GM19397 (cell line): Measurements from ENCODE around the gene AKAP4.

Source experiments
- ATAC-seq: cut with Tn5 transposase; IDR thresholded peaks from one replicate; pipeline ENCODE4 v1.9.1; 2021; ENCODE audit warnings: mild to moderate bottlenecking, moderate library complexity; ENCODE audit not compliant: unreplicated experiment

Gene AKAP4, protein sequence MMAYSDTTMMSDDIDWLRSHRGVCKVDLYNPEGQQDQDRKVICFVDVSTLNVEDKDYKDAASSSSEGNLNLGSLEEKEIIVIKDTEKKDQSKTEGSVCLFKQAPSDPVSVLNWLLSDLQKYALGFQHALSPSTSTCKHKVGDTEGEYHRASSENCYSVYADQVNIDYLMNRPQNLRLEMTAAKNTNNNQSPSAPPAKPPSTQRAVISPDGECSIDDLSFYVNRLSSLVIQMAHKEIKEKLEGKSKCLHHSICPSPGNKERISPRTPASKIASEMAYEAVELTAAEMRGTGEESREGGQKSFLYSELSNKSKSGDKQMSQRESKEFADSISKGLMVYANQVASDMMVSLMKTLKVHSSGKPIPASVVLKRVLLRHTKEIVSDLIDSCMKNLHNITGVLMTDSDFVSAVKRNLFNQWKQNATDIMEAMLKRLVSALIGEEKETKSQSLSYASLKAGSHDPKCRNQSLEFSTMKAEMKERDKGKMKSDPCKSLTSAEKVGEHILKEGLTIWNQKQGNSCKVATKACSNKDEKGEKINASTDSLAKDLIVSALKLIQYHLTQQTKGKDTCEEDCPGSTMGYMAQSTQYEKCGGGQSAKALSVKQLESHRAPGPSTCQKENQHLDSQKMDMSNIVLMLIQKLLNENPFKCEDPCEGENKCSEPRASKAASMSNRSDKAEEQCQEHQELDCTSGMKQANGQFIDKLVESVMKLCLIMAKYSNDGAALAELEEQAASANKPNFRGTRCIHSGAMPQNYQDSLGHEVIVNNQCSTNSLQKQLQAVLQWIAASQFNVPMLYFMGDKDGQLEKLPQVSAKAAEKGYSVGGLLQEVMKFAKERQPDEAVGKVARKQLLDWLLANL

DNA sequence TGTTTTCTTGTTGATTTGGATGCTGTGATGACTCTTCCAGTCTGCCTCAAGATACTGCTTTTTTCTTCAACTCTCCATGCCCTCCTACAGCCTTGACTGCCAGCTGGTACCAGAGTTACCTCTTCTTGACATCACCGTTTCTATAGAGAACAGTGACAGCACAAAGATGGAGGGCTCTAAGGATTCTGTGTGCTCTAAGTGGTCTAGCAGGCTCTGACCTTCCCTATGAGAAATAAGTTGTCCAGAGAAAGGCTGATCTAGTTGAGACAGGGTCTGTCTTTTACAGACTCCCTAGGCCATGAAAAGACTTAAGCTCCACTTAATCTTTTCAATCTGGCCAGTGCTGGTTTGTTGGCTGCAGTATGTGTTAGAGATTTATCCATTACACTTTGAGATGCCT lies at the start of gene AKAP4:
TSS of gene AKAP4 (minus strand) at position 101 of the 400 bp plus-strand sequence. CDS start 118 bp downstream, outside the sequence.
- ATAC-seq, result no peak

GRCh38 chrX:50211510-50211909 lies 10.7 kb upstream of the AKAP4 start:
- ATAC-seq, result no peak

GRCh38 chrX:50206753-50207152 lies 5.9 kb upstream of the AKAP4 start:
- ATAC-seq, result no peak

DNA sequence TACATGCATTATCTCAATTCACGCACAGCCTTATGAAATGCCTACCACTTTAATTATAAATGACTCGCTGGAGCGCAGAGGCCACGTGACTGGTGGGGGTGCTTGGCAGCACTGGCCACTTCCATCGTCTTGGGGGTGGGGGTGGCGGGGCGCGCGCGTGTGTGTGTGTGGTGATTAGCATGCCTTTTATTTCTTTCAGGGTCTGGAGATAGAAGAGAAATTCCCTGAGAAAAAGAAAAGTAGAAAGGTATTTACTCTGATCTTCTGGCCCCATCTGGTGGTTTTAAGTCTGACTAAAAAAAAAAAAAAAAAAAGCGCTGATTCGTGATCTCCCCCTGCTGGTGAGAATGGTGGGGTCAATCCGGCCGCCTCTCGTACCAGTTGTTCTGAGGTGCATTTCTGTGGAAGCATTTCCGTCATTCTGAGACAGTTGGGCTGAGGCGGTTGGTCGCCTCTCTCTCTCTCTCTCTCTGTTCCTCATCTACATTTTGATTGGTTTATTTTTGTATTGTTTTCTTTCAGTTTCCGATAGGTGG lies 3.6 kb upstream of the AKAP4 start, which contains the start of gene CCNB3:
TSS of gene CCNB3 (plus strand) at position 402 of the 536 bp plus-strand sequence. CDS start 80,399 bp downstream, outside the sequence.
- peak; percentile 93 for ATAC-seq

- ATAC-seq, result no peak
Measured at GRCh38 chrX:50202539-50202938, 1.7 kb upstream of the AKAP4 start.

DNA sequence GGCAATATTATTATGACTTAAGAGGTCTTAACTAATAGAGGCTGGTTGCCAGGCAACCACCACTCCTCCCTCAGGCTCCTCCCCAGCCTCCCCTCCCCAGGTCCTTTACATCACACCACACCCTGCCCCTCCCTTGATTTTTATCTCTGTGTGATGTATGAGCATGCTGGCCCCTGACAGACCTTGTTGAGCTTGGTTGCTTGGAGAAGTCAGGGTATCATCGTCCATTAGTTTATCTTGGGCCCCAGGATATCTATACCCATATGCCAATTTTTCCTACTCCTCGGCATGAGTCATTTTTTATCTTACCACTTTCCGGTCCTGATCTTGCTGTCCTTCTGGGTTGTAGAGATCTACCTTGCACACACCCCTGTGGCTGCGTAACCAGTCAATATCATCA lies 2.5 kb downstream of the AKAP4 start:
- ATAC-seq, result no peak

GRCh38 chrX:50188859-50189600 lies 11.8 kb downstream of the AKAP4 start:
- no peak for ATAC-seq

DNA sequence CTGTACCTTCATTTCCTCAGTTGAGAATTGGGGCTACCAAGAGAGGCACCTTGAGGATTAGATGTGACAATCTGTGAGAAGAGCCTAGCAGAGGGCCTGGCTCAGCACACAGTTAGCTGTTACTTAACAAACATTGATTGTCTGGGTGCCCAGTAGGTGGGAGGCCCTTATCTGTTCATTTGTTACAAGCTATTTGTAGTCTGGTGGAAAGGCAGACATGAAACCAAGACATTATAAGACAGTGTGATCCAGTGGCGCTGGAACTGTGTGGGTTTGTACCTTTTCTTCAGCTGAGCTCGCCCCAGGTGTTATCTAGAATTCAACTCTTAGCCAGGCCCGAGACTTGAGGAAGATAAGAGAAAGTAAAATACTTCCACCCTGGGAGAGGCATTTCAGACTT lies 16.9 kb downstream of the AKAP4 start:
- no peak for ATAC-seq

DNA sequence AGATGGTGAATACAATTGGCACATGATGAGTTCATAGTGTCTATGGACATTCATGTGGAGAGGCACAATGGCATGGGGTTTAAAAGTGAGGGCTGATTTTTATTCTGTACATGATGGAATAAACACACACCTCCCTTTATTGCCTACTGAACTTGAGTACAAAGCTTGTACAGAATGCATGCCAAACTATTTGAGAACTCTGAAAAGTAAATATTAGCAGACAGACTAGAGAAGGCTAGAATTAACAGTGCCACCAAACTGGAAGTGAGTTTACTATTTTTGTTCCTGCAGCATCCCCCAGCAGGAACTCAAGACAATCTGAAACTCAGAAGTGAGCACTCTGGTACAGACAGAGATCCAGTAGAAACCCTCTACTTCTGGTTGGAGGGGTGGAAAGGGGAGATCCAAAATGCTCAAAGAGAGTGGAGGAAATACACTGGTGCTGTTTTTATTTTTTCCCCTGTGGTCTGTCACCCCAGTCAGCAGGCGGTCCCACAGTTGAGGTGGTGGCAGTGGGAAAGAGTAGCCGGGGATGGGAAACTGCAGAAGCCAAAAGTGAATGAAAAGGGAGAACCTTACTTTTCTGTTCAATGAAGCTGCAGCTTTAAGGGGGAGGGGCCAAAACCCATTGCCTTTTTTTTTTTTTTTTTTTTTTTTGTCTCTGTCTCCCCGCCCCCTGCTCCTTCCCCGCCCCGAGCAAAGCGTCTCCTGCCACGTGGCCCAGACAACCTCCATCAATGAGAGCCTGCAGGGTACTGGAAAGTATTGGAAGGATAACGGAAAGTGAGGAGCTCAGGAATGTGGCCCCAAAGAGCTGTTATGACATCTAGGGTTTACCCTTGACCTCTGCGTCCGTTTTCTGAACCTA lies 20.5 kb downstream of the AKAP4 start:
- ATAC-seq, result no peak

- ATAC-seq, result no peak
Measured at GRCh38 chrX:50169717-50170116, 31.1 kb downstream of the AKAP4 start.

DNA sequence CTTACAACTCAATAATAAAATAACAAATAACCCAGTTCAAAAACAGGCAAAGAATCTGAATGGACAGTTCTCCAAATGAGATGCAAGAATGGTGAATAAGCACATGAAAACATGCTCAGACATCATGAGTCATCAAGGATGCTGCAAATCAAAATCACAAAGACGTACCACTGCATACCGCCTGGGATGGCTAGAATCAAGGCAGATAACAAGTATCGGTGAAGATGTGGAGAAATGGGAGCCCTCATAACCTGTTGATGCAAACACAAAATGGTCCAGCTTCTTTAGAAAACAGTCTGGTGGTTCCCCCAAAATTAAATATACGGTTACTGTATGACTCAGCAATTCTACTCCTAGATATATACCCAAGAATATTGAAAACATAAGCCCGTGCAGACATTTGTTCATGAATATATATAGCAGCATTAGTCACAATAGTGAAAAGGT lies 32.5 kb downstream of the AKAP4 start:
- ATAC-seq, result no peak

GRCh38 chrX:50167366-50167765 lies 33.4 kb downstream of the AKAP4 start:
- no peak for ATAC-seq

DNA sequence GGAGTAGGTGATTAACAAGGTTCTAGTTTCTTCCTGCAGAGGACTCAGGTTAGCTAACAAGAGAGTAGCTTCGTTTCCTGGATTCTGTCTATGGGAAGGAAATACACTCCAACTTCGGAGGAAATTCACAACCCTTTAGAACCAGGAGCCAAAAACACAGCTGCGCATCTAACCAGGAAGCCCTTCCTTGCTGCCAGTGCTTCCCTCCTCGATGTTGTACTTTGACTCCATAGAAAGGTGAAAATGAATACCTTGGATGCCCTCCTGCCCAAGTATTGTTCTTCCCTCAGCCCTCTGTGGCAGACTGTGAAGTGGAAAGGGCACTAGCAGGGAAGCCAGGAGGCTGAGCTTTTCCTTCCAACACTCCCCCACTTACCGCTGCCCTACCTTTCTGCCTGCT lies 35.1 kb downstream of the AKAP4 start:
- ATAC-seq, result no peak

- no peak for ATAC-seq
Measured at GRCh38 chrX:50161127-50161526, 39.7 kb downstream of the AKAP4 start.

DNA sequence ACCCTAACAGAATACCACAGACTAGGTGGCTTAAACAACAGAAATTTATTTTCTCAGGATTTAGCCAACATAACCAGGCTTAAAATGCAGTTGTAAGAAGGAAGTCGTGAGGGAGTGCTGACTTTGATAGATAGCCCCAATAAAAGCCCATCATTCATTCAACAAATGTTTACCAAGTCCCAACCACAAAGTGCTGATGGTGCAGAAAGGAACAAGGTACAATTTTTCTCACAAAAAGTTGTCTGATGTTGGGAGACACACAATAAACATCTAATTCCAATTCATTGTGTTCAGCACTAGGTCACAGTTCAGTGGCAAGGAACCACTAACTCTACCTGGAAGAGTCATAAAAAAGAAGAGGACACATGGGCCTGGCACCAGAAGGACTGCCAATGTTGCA lies 42.2 kb downstream of the AKAP4 start:
- no peak for ATAC-seq

DNA sequence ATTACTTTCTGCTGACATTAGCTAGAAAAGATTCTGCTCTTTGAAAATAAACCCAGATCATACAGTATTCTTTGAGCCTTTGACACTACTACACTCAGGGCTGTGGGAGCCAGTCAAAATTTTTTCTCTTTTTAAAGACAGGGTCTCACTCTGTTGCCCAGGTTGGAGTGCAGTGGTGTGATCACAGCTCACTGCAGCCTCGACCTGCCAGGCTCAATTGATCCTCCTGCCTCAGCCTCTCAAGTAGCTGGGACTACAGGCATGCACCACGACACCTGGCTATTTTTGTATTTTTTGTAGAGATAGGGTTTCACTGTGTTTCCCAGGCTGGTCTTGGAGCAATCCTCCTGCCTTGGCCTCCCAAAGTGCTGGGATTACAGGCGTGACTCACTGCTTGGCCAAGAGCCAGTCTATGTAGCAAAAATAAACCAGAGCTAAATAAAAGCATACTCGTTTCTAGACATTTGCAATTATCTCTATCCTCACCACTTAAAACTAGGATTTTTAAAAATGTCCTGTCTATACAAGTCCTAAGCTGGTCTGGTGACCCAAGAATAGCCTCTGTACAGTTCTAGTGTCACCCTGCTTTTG lies 43.2 kb downstream of the AKAP4 start:
- no peak for ATAC-seq

GRCh38 chrX:50154429-50154828 lies 46.4 kb downstream of the AKAP4 start:
- ATAC-seq, result no peak

GRCh38 chrX:50152456-50152855 lies 48.4 kb downstream of the AKAP4 start:
- ATAC-seq, result no peak

DNA sequence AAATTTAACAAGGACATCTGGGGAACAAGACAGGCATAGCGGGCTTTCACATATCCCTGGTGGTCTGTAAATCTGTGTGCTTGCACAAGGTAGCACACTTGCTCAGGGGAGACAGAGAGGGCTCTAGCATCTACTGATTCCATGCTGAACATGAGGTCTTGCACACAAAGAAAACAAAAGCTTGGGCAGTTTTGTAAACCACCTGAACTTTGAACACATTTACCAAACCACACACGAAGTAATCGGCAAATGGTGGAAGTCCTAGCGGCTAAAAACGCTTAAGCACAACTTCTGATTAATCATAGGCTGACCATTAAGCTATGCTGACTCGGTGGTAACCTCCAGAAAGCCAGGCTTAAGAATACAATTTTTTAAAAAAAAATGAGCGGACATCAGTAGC lies 52.8 kb downstream of the AKAP4 start:
- no peak for ATAC-seq
